Glutamatergic neuron (in vitro differentiated cells): ENCODE results near the gene PRDM8. TPM values are rescaled to one million over a fixed set of nuclear protein-coding genes. Genes with fewer than 3 reads are reported as not detected.

ENCODE experiments used
- DNase-seq: peaks from one replicate; pipeline ENCODE4 v3.0.0; 2022
- H3K27ac Mint-ChIP-seq: one replicate; pipeline ENCODE4 v1.8.0; 2020; ENCODE audit warnings: mild to moderate bottlenecking, mixed read lengths, inconsistent platforms; ENCODE audit not compliant: unreplicated experiment
- H3K27me3 Mint-ChIP-seq: one replicate; pipeline ENCODE4 v1.8.0; 2020; ENCODE audit warnings: mild to moderate bottlenecking, moderate library complexity, mixed read lengths, inconsistent platforms; ENCODE audit not compliant: unreplicated experiment
- H3K36me3 Mint-ChIP-seq: one replicate; pipeline ENCODE4 v1.8.0; 2020; ENCODE audit warnings: mild to moderate bottlenecking, mixed read lengths, inconsistent platforms; ENCODE audit not compliant: unreplicated experiment
- H3K4me1 Mint-ChIP-seq: one replicate; pipeline ENCODE4 v1.8.0; 2020; ENCODE audit warnings: mild to moderate bottlenecking, low read depth, mixed read lengths, inconsistent platforms; ENCODE audit not compliant: unreplicated experiment
- H3K4me3 Mint-ChIP-seq: one replicate; pipeline ENCODE4 v1.8.0; 2020; ENCODE audit warnings: mild to moderate bottlenecking, mixed read lengths, inconsistent platforms; ENCODE audit not compliant: unreplicated experiment
- H3K9me3 Mint-ChIP-seq: one replicate; pipeline ENCODE4 v1.8.0; 2020; ENCODE audit warnings: mild to moderate bottlenecking, moderate library complexity, mixed read lengths, inconsistent platforms; ENCODE audit not compliant: unreplicated experiment
- CTCF ChIP-seq: fragments of 200-600 bp; sonication (generic); IDR thresholded peaks from one replicate; pipeline ENCODE4 v1.5.0; 2021; ENCODE audit not compliant: partially characterized antibody, unreplicated experiment
- total RNA-seq: library from RNA; stranded (reverse); fragmentation: NEBNext Ultra II Directional; extraction: Animal tissue kit (Norgen Biotek cat#: 25700); gene quantifications from one replicate; pipeline ENCODE4 v1.2.1, GENCODE V29; 2021; ENCODE audit not compliant: unreplicated experiment

PRDM8 gene
- total RNA-seq, 1 donor from 2014 or later = 16.6 TPM

- Mint-ChIP-seq H3K4me3 (peak overlapping the region; percentile 61), H3K36me3 (peaks cover 7% of the 10 kb centered on the region), H3K27me3 (peaks cover 10% of the 10 kb centered on the region), H3K27ac (peak overlapping the region; percentile 31), H3K4me1 (peaks cover 9% of the 10 kb centered on the region), H3K9me3 (peaks cover 10% of the 10 kb centered on the region)
- no peak for DNase-seq
- no peak for TF ChIP-seq CTCF
Measured at GRCh38 chr4:80208610-80209339, 11.5 kb downstream of the PRDM8 start.

GRCh38 chr4:80209340-80209701 is 12.0 kb downstream of the PRDM8 start:
- DNase-seq = no peak
- peaks cover 7% of the 10 kb centered on the region for H3K36me3 Mint-ChIP-seq
- no peak overlapping the region for H3K4me3 Mint-ChIP-seq
- H3K4me1 Mint-ChIP-seq = peaks cover 9% of the 10 kb centered on the region
- peaks cover 10% of the 10 kb centered on the region for H3K9me3 Mint-ChIP-seq
- TF ChIP-seq CTCF = no peak
- peaks cover 10% of the 10 kb centered on the region for H3K27me3 Mint-ChIP-seq
- no peak overlapping the region for H3K27ac Mint-ChIP-seq

DNA sequence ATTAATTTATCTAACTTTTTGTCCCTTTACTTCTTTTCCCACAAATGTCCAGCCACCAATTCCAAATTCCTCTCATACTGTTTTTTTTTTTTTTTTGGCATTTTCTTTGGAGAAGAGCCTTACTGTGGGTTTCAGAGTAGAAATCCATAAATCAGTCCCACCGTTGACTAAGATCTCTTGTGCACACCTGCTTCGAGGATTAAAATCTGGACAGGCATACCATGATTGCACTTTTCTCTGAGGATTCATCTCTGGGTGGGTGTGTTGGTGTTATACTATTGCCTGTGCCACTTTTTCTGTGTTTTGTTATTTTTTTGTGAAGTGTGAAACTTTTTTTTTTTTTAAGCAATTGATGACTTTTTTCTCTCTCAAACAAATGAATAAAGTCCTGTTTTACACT is 13.2 kb downstream of the PRDM8 start:
- DNase-seq = no peak
- TF ChIP-seq CTCF = no peak
- Mint-ChIP-seq H3K4me3 (no peak overlapping the region), H3K36me3 (peaks cover 7% of the 10 kb centered on the region), H3K4me1 (peaks cover 9% of the 10 kb centered on the region), H3K9me3 (peaks cover 10% of the 10 kb centered on the region), H3K27me3 (peaks cover 10% of the 10 kb centered on the region), H3K27ac (no peak overlapping the region)

- H3K9me3 Mint-ChIP-seq = peaks cover 4% of the 10 kb centered on the region
- no peak for DNase-seq
- no peak overlapping the region for H3K27ac Mint-ChIP-seq
- peaks cover 4% of the 10 kb centered on the region for H3K27me3 Mint-ChIP-seq
- peaks cover 5% of the 10 kb centered on the region for H3K4me1 Mint-ChIP-seq
- no peak for TF ChIP-seq CTCF
- H3K36me3 Mint-ChIP-seq = peaks cover 2% of the 10 kb centered on the region
- H3K4me3 Mint-ChIP-seq = no peak overlapping the region
Measured at GRCh38 chr4:80213117-80213815, 16.0 kb downstream of the PRDM8 start.

GRCh38 chr4:80215449-80216052 is 18.2 kb downstream of the PRDM8 start:
- no peak for DNase-seq
- H3K27me3 Mint-ChIP-seq = no peaks in the 10 kb centered on the region
- H3K4me3 Mint-ChIP-seq = no peak overlapping the region
- H3K36me3 Mint-ChIP-seq = no peaks in the 10 kb centered on the region
- no peaks in the 10 kb centered on the region for H3K9me3 Mint-ChIP-seq
- H3K27ac Mint-ChIP-seq = no peak overlapping the region
- H3K4me1 Mint-ChIP-seq = no peaks in the 10 kb centered on the region
- peak; percentile 83 for TF ChIP-seq CTCF
